HEK293 (cell line): ENCODE measurements around the gene MED16.

Experiments used
- CTCF ChIA-PET: fragments of 350-600 bp; formaldehyde crosslinking; extraction: SDS; loops from one replicate; lab custom pipeline; 2021; ENCODE audit warnings: antibody characterized with exemption; lab: Yijun Ruan, JAX
- POLR2A ChIA-PET: fragments of 300-600 bp; formaldehyde crosslinking; extraction: SDS; loops from one replicate; lab custom pipeline; 2020; ENCODE audit warnings: antibody characterized with exemption, inconsistent platforms; lab: Yijun Ruan, JAX
- H3K27ac ChIP-seq: fragments of 200-500 bp; sonication (Bioruptor generic); 2 replicates; pipeline ENCODE4 v1.5.1; 2014; ENCODE audit warnings: low read depth, low read length, control low read depth, inconsistent platforms; ENCODE audit errors: extremely low read depth
- H3K36me3 ChIP-seq, 2 experiments: fragments of 200-500 bp in 1 of 2; sonication (Bioruptor generic) in 1 of 2; 1 replicate in 1 of 2; 2 replicates in 1 of 2; pipeline ENCODE4 v1.5.1; 2014 to 2017; ENCODE audit warnings: inconsistent platforms in 2 of 2, low read length in 2 of 2; ENCODE audit not compliant: control insufficient read depth in 2 of 2, insufficient read depth in 1 of 2
- H3K4me1 ChIP-seq: fragments of 200-500 bp; sonication (Bioruptor generic); 2 replicates; pipeline ENCODE4 v1.5.1; 2014; ENCODE audit warnings: mild to moderate bottlenecking, low read length, inconsistent platforms; ENCODE audit not compliant: control insufficient read depth, insufficient read depth
- H3K4me3 ChIP-seq: 2 replicates; pipeline ENCODE4 v1.5.1; 2011; ENCODE audit warnings: low read depth, mild to moderate bottlenecking, control low read depth, low read length, moderate library complexity
- H3K9me3 ChIP-seq: fragments of 200-500 bp; sonication (Bioruptor generic); 2 replicates; pipeline ENCODE4 v1.5.1; 2014; ENCODE audit warnings: low read depth, low read length, inconsistent platforms; ENCODE audit not compliant: control insufficient read depth, insufficient read depth
- GLIS2 ChIP-seq: fragments of 450-650 bp; formaldehyde crosslinking; IDR thresholded peaks from 2 replicates; pipeline ENCODE4 v1.5.1; 2016; ENCODE audit warnings: missing biosample characterization, missing genetic modification characterization
- HOXA7 ChIP-seq: sonication (generic); formaldehyde crosslinking; IDR thresholded peaks from 2 replicates; pipeline ENCODE4 v1.8.1; 2022; ENCODE audit warnings: missing genetic modification reagents, borderline replicate concordance
- KLF1 ChIP-seq: fragments of 450-650 bp; formaldehyde crosslinking; IDR thresholded peaks from 2 replicates; pipeline ENCODE4 v1.5.1; 2016; ENCODE audit warnings: missing biosample characterization, missing genetic modification characterization
- MZF1 ChIP-seq: fragments of 450-650 bp; formaldehyde crosslinking; IDR thresholded peaks from 2 replicates; pipeline ENCODE4 v1.5.1; 2017; ENCODE audit warnings: missing biosample characterization, missing genetic modification characterization, borderline replicate concordance
- SP2 ChIP-seq: fragments of 450-650 bp; formaldehyde crosslinking; IDR thresholded peaks from 2 replicates; pipeline ENCODE4 v1.5.1; 2016; ENCODE audit warnings: missing biosample characterization, missing genetic modification characterization
- ZBTB1 ChIP-seq: fragments of 450-650 bp; formaldehyde crosslinking; IDR thresholded peaks from 2 replicates; pipeline ENCODE4 v1.5.1; 2016; ENCODE audit warnings: missing biosample characterization, missing genetic modification characterization
- ZBTB17 ChIP-seq: fragments of 450-650 bp; formaldehyde crosslinking; IDR thresholded peaks from 2 replicates; pipeline ENCODE4 v1.5.1; 2016; ENCODE audit warnings: missing biosample characterization, missing genetic modification characterization
- ZBTB8A ChIP-seq: fragments of 450-650 bp; formaldehyde crosslinking; IDR thresholded peaks from 2 replicates; pipeline ENCODE4 v1.5.1; 2016; ENCODE audit warnings: missing biosample characterization, missing genetic modification characterization
- ZFP3 ChIP-seq: fragments of 450-650 bp; formaldehyde crosslinking; IDR thresholded peaks from 2 replicates; pipeline ENCODE4 v1.5.1; 2016; ENCODE audit warnings: low read depth, missing biosample characterization, missing genetic modification characterization
- ZNF114 ChIP-seq: fragments of 450-650 bp; formaldehyde crosslinking; IDR thresholded peaks from 2 replicates; pipeline ENCODE4 v1.5.0; 2017; ENCODE audit warnings: missing biosample characterization, missing genetic modification characterization
- ZNF121 ChIP-seq: fragments of 450-650 bp; formaldehyde crosslinking; IDR thresholded peaks from 2 replicates; pipeline ENCODE4 v1.5.1; 2016; ENCODE audit warnings: missing biosample characterization, missing genetic modification characterization
- ZNF140 ChIP-seq: fragments of 450-650 bp; formaldehyde crosslinking; IDR thresholded peaks from 2 replicates; pipeline ENCODE4 v1.5.1; 2016; ENCODE audit warnings: missing biosample characterization, missing genetic modification characterization
- ZNF157 ChIP-seq: fragments of 450-650 bp; formaldehyde crosslinking; IDR thresholded peaks from 2 replicates; pipeline ENCODE4 v1.5.1; 2016; ENCODE audit warnings: missing biosample characterization, missing genetic modification characterization
- ZNF184 ChIP-seq: fragments of 450-650 bp; IDR thresholded peaks from 2 replicates; pipeline ENCODE4 v1.5.1; 2018; ENCODE audit warnings: missing biosample characterization, mild to moderate bottlenecking, missing genetic modification characterization
- ZNF2 ChIP-seq: fragments of 450-650 bp; formaldehyde crosslinking; IDR thresholded peaks from 2 replicates; pipeline ENCODE4 v1.5.1; 2016; ENCODE audit warnings: missing biosample characterization, missing genetic modification characterization
- ZNF292 ChIP-seq: fragments of 450-650 bp; formaldehyde crosslinking; IDR thresholded peaks from 2 replicates; pipeline ENCODE4 v1.5.1; 2016; ENCODE audit warnings: low read depth, missing biosample characterization, missing genetic modification characterization, borderline replicate concordance
- ZNF391 ChIP-seq: fragments of 450-650 bp; formaldehyde crosslinking; IDR thresholded peaks from 2 replicates; pipeline ENCODE4 v1.5.1; 2016; ENCODE audit warnings: low read depth, missing biosample characterization, missing genetic modification characterization, borderline replicate concordance
- ZNF48 ChIP-seq: fragments of 450-650 bp; formaldehyde crosslinking; IDR thresholded peaks from 2 replicates; pipeline ENCODE4 v1.5.1; 2016; ENCODE audit warnings: missing biosample characterization, missing genetic modification characterization
- ZNF549 ChIP-seq: fragments of 450-650 bp; IDR thresholded peaks from 2 replicates; pipeline ENCODE4 v1.5.1; 2018; ENCODE audit warnings: missing biosample characterization, missing genetic modification characterization, mild to moderate bottlenecking, inconsistent platforms, moderate library complexity
- ZNF654 ChIP-seq: fragments of 450-650 bp; formaldehyde crosslinking; IDR thresholded peaks from 2 replicates; pipeline ENCODE4 v1.5.1; 2016; ENCODE audit warnings: low read depth, missing biosample characterization, missing genetic modification characterization
- ZNF76 ChIP-seq: fragments of 450-650 bp; formaldehyde crosslinking; IDR thresholded peaks from 2 replicates; pipeline ENCODE4; 2016; ENCODE audit warnings: low read depth, missing biosample characterization, missing genetic modification characterization, borderline replicate concordance
- ZNF776 ChIP-seq: fragments of 450-650 bp; formaldehyde crosslinking; IDR thresholded peaks from 2 replicates; pipeline ENCODE4 v1.5.0; 2017; ENCODE audit warnings: missing biosample characterization, missing genetic modification characterization, borderline replicate concordance
- ZNF777 ChIP-seq: fragments of 450-650 bp; formaldehyde crosslinking; IDR thresholded peaks from 2 replicates; pipeline ENCODE4 v1.5.1; 2017; ENCODE audit warnings: missing biosample characterization, missing genetic modification characterization, borderline replicate concordance
- ZNF785 ChIP-seq: fragments of 450-650 bp; formaldehyde crosslinking; IDR thresholded peaks from 2 replicates; pipeline ENCODE4 v1.5.1; 2016; ENCODE audit warnings: missing biosample characterization, missing genetic modification characterization
- ZNF792 ChIP-seq: fragments of 450-650 bp; formaldehyde crosslinking; IDR thresholded peaks from 2 replicates; pipeline ENCODE4 v1.5.1; 2016; ENCODE audit warnings: missing biosample characterization, missing genetic modification characterization
- ZNF830 ChIP-seq: fragments of 450-650 bp; IDR thresholded peaks from 2 replicates; pipeline ENCODE4 v1.5.0; 2018; ENCODE audit warnings: missing biosample characterization, missing genetic modification characterization, low read depth, mild to moderate bottlenecking, moderate library complexity
- ZSCAN16 ChIP-seq: fragments of 450-650 bp; formaldehyde crosslinking; IDR thresholded peaks from 2 replicates; pipeline ENCODE4 v1.5.1; 2016; ENCODE audit warnings: missing biosample characterization, missing genetic modification characterization
- TF ChIP-seq, protein P1 (sequence below): fragments of 450-650 bp; formaldehyde crosslinking; IDR thresholded peaks from 2 replicates; pipeline ENCODE4 v1.5.1; 2016; ENCODE audit warnings: missing biosample characterization, missing genetic modification characterization
- TF ChIP-seq, protein P2 (sequence below): fragments of 450-650 bp; formaldehyde crosslinking; conservative IDR thresholded peaks from 2 replicates; pipeline ENCODE4 v1.5.1; 2016; ENCODE audit warnings: low read depth, missing biosample characterization, missing genetic modification characterization
- TF ChIP-seq, protein P3 (sequence below): fragments of 450-650 bp; IDR thresholded peaks from 2 replicates; pipeline ENCODE4 v1.5.1; 2018; ENCODE audit warnings: missing biosample characterization, mild to moderate bottlenecking, missing genetic modification characterization

MED16 gene

DNA sequence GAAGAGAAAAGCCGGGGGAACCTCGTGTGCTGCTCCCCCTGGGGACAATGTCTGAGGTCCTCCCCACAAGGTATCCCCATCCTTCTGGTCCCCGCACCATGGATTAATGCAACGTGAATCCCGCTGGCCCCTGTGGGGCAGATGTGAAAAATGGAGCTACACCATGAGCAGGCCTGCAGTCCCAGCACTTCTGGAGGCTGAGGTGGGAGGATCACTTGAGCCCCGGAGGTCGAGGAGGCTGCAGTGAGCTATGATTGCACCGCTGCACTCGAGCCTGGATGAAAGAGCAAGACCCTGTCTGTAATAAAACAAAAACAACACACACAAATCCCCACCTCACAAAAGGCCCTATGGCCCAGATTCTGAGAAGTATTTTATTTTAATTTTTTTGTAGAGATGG lies 34.7 kb downstream of the MED16 start:
- Histone ChIP-seq H3K36me3 (no peaks in the 10 kb centered on the region), H3K27ac (no peak overlapping the region), H3K4me1 (no peaks in the 10 kb centered on the region), H3K9me3 (no peaks in the 10 kb centered on the region), H3K4me3 (no peak overlapping the region)
- POLR2A ChIA-PET: interaction anchor here (0.5 to 0.6 kb wide), 2 partner anchors 20 to 109 kb away, joined by 3 read pairs; no protein-coding TSS in a partner anchor
- CTCF ChIA-PET: interaction anchor here (0.6 to 3.0 kb wide), 7 partner anchors 39 to 408 kb away, joined by 3 to 21 read pairs (median 4); no protein-coding TSS in a partner anchor
- no peak for TF ChIP-seq ZNF121 (tag by site-specific recombination)
- no peak for TF ChIP-seq ZFP3 (tag by site-specific recombination)
- no peak for TF ChIP-seq ZBTB8A (tag by site-specific recombination)
- TF ChIP-seq ZNF776 (tag by site-specific recombination): no peak
- no peak for TF ChIP-seq ZNF777 (tag by site-specific recombination)
- no peak for TF ChIP-seq ZBTB1 (tag by site-specific recombination)
- no peak for TF ChIP-seq KLF1 (tag by site-specific recombination)
- no peak for TF ChIP-seq GLIS2 (tag by site-specific recombination)
- no peak for TF ChIP-seq ZNF785 (tag by site-specific recombination)
- no peak for TF ChIP-seq ZNF48
- TF ChIP-seq, protein P1, sequence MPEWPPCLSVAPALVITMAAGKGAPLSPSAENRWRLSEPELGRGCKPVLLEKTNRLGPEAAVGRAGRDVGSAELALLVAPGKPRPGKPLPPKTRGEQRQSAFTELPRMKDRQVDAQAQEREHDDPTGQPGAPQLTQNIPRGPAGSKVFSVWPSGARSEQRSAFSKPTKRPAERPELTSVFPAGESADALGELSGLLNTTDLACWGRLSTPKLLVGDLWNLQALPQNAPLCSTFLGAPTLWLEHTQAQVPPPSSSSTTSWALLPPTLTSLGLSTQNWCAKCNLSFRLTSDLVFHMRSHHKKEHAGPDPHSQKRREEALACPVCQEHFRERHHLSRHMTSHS (tag by site-specific recombination): no peak
- TF ChIP-seq ZNF391 (tag by site-specific recombination): no peak
- TF ChIP-seq ZNF140 (tag by site-specific recombination): no peak
- TF ChIP-seq, protein P2, sequence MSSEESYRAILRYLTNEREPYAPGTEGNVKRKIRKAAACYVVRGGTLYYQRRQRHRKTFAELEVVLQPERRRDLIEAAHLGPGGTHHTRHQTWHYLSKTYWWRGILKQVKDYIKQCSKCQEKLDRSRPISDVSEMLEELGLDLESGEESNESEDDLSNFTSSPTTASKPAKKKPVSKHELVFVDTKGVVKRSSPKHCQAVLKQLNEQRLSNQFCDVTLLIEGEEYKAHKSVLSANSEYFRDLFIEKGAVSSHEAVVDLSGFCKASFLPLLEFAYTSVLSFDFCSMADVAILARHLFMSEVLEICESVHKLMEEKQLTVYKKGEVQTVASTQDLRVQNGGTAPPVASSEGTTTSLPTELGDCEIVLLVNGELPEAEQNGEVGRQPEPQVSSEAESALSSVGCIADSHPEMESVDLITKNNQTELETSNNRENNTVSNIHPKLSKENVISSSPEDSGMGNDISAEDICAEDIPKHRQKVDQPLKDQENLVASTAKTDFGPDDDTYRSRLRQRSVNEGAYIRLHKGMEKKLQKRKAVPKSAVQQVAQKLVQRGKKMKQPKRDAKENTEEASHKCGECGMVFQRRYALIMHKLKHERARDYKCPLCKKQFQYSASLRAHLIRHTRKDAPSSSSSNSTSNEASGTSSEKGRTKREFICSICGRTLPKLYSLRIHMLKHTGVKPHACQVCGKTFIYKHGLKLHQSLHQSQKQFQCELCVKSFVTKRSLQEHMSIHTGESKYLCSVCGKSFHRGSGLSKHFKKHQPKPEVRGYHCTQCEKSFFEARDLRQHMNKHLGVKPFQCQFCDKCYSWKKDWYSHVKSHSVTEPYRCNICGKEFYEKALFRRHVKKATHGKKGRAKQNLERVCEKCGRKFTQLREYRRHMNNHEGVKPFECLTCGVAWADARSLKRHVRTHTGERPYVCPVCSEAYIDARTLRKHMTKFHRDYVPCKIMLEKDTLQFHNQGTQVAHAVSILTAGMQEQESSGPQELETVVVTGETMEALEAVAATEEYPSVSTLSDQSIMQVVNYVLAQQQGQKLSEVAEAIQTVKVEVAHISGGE (tag by site-specific recombination): no peak
- TF ChIP-seq ZNF654 (tag by site-specific recombination): no peak
- TF ChIP-seq ZNF114 (tag by site-specific recombination): no peak
- TF ChIP-seq ZNF292 (tag by site-specific recombination): no peak
- TF ChIP-seq ZSCAN16 (tag by site-specific recombination): no peak
- no peak for TF ChIP-seq ZNF157 (tag by site-specific recombination)

DNA sequence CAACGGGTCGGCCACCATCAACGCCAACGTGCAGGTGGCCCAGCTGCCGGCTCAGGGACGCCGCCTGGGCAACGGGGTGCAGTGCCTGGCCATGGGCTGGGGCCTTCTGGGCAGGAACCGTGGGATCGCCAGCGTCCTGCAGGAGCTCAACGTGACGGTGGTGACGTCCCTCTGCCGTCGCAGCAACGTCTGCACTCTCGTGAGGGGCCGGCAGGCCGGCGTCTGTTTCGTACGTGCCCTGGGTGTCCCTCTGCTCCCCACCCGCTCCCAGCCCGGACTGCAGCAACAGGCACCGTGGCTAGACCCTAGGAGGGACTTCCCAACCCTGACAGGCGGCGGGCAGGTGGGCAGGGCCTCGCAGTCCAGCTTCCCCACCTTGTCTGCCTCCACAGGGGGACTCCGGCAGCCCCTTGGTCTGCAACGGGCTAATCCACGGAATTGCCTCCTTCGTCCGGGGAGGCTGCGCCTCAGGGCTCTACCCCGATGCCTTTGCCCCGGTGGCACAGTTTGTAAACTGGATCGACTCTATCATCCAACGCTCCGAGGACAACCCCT lies 37.3 kb downstream of the MED16 start:
- ChIA-PET POLR2A (no interaction called here), CTCF (interaction anchor here (0.6 to 2.6 kb wide), 5 partner anchors 36 to 481 kb away, joined by 3 to 7 read pairs (median 3); no protein-coding TSS in a partner anchor)
- H3K9me3 ChIP-seq: no peaks in the 10 kb centered on the region
- H3K4me1 ChIP-seq: no peaks in the 10 kb centered on the region
- H3K4me3 ChIP-seq: no peak overlapping the region
- no peaks in the 10 kb centered on the region for H3K36me3 ChIP-seq
- H3K27ac ChIP-seq: no peak overlapping the region
- TF ChIP-seq SP2 (tag by site-specific recombination): no peak
- TF ChIP-seq, protein P3, sequence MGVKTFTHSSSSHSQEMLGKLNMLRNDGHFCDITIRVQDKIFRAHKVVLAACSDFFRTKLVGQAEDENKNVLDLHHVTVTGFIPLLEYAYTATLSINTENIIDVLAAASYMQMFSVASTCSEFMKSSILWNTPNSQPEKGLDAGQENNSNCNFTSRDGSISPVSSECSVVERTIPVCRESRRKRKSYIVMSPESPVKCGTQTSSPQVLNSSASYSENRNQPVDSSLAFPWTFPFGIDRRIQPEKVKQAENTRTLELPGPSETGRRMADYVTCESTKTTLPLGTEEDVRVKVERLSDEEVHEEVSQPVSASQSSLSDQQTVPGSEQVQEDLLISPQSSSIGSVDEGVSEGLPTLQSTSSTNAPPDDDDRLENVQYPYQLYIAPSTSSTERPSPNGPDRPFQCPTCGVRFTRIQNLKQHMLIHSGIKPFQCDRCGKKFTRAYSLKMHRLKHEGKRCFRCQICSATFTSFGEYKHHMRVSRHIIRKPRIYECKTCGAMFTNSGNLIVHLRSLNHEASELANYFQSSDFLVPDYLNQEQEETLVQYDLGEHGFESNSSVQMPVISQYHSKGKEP: no peak
- TF ChIP-seq ZBTB17 (tag by site-specific recombination): no peak
- TF ChIP-seq ZNF792 (tag by site-specific recombination): no peak
- no peak for TF ChIP-seq ZNF76 (tag by site-specific recombination)
- TF ChIP-seq ZNF549 (tag by site-specific recombination): no peak
- TF ChIP-seq ZNF184 (tag by site-specific recombination): no peak
- TF ChIP-seq ZNF2: no peak
- no peak for TF ChIP-seq ZNF777 (tag by site-specific recombination)
- TF ChIP-seq ZNF830 (tag by site-specific recombination): no peak
- no peak for TF ChIP-seq HOXA7
- TF ChIP-seq MZF1 (tag by site-specific recombination): no peak
